ENCODE data around the gene THEM5.

- TF ChIP-seq, protein P1, sequence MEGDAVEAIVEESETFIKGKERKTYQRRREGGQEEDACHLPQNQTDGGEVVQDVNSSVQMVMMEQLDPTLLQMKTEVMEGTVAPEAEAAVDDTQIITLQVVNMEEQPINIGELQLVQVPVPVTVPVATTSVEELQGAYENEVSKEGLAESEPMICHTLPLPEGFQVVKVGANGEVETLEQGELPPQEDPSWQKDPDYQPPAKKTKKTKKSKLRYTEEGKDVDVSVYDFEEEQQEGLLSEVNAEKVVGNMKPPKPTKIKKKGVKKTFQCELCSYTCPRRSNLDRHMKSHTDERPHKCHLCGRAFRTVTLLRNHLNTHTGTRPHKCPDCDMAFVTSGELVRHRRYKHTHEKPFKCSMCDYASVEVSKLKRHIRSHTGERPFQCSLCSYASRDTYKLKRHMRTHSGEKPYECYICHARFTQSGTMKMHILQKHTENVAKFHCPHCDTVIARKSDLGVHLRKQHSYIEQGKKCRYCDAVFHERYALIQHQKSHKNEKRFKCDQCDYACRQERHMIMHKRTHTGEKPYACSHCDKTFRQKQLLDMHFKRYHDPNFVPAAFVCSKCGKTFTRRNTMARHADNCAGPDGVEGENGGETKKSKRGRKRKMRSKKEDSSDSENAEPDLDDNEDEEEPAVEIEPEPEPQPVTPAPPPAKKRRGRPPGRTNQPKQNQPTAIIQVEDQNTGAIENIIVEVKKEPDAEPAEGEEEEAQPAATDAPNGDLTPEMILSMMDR (IDR thresholded peaks at IDR 0.05): no peak
- no peak for TF ChIP-seq POLR2AphosphoS5 (IDR thresholded peaks at IDR 0.05)
These were observed 48.3 kb downstream of the THEM5 start, which contains the start of gene LINGO4 for GRCh38 chr1:151805066-151805820.

Measured in breast epithelium (tissue), 3 donors.